ENCODE data around the gene ZNF470. TPM values are rescaled to one million over a fixed set of nuclear protein-coding genes. Genes with fewer than 3 reads are reported as not detected.

Gene ZNF470
- total RNA-seq, 1 donor from 2014 or later, result 6.5 TPM

DNA sequence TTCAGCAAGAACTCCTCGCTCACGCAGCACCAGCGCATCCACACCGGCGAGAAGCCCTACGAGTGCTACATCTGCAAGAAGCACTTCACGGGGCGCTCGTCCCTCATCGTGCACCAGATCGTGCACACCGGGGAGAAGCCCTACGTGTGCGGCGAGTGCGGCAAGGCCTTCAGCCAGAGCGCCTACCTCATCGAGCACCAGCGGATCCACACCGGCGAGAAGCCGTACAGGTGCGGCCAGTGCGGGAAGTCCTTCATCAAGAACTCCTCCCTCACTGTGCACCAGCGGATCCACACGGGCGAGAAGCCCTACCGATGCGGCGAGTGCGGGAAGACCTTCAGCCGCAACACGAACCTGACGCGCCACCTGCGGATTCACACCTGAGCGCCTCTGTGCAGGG is 55.1 kb downstream of the ZNF470 start:
- H3K9me3 Mint-ChIP-seq, result peaks cover 19% of the 10 kb centered on the region
- no peak overlapping the region for H3K27ac Mint-ChIP-seq

DNA sequence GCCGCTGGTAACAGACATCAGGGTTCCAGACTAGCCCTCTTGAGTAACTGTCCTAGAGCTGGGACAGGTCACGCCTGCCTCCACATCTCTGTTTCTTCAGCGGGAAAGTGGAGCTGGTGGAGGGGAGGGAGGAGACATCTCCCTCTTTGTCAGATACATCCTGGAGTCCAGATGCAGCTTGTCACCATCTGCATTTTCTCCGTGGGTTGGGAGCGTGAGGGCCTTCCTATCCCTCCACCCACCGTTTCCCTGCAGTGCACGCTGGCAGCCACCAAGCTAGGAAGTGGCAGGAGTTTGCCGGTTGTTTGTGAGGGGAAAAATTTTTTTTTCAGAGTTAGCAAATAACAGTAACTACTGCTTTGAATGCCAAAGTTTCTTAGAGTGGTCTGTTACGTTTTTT is 55.7 kb downstream of the ZNF470 start:
- H3K9me3 Mint-ChIP-seq, result peaks cover 15% of the 10 kb centered on the region
- no peak overlapping the region for H3K4me3 Mint-ChIP-seq
- H3K4me1 Mint-ChIP-seq (ENCODE audit: unreplicated experiment), result no peaks in the 10 kb centered on the region
- DNase-seq (ENCODE audit: extremely low spot score, unreplicated experiment), result no peak
- no peaks in the 10 kb centered on the region for H3K27me3 Mint-ChIP-seq
- H3K36me3 Mint-ChIP-seq, result peaks cover 54% of the 10 kb centered on the region
- H3K27ac Mint-ChIP-seq, result no peak overlapping the region
- TF ChIP-seq, protein P1, sequence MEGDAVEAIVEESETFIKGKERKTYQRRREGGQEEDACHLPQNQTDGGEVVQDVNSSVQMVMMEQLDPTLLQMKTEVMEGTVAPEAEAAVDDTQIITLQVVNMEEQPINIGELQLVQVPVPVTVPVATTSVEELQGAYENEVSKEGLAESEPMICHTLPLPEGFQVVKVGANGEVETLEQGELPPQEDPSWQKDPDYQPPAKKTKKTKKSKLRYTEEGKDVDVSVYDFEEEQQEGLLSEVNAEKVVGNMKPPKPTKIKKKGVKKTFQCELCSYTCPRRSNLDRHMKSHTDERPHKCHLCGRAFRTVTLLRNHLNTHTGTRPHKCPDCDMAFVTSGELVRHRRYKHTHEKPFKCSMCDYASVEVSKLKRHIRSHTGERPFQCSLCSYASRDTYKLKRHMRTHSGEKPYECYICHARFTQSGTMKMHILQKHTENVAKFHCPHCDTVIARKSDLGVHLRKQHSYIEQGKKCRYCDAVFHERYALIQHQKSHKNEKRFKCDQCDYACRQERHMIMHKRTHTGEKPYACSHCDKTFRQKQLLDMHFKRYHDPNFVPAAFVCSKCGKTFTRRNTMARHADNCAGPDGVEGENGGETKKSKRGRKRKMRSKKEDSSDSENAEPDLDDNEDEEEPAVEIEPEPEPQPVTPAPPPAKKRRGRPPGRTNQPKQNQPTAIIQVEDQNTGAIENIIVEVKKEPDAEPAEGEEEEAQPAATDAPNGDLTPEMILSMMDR (conservative IDR thresholded peaks at IDR 0.05), result no peak

More for the DNA sequence above, 55.1 kb downstream of the ZNF470 start:
- no peaks in the 10 kb centered on the region for H3K4me1 Mint-ChIP-seq (ENCODE audit: unreplicated experiment)
- H3K4me3 Mint-ChIP-seq, result no peak overlapping the region
- TF ChIP-seq, protein P1 (conservative IDR thresholded peaks at IDR 0.05), result no peak
- H3K36me3 Mint-ChIP-seq, result peaks cover 61% of the 10 kb centered on the region
- no peak for DNase-seq (ENCODE audit: extremely low spot score, unreplicated experiment)
- no peaks in the 10 kb centered on the region for H3K27me3 Mint-ChIP-seq

DNA sequence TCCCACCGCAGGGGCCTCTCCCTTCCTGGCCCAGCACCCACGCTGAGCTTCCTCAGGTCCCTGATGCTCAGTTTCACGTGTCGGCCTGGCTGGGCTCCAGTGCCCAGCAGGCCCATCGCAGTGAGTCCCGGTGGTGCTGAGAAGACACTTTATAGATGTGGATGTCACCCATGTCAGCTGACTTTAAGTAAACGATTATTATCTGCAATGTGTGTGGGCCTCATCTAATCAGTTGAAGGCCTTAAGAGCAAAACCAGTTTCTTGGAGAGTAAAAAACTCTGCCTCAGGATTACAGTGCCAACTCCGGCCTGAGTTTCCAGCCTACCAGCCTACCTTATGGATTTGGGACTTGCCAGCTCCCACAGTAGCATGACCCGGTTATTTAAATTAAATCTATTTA is 58.4 kb downstream of the ZNF470 start:
- DNase-seq (ENCODE audit: extremely low spot score, unreplicated experiment), result no peak
- Mint-ChIP-seq H3K36me3 (peaks cover 44% of the 10 kb centered on the region), H3K4me1 (ENCODE audit: unreplicated experiment) (no peaks in the 10 kb centered on the region), H3K4me3 (no peak overlapping the region), H3K9me3 (peaks cover 17% of the 10 kb centered on the region), H3K27ac (no peak overlapping the region), H3K27me3 (no peaks in the 10 kb centered on the region)
- TF ChIP-seq, protein P1 (conservative IDR thresholded peaks at IDR 0.05), result no peak

DNA sequence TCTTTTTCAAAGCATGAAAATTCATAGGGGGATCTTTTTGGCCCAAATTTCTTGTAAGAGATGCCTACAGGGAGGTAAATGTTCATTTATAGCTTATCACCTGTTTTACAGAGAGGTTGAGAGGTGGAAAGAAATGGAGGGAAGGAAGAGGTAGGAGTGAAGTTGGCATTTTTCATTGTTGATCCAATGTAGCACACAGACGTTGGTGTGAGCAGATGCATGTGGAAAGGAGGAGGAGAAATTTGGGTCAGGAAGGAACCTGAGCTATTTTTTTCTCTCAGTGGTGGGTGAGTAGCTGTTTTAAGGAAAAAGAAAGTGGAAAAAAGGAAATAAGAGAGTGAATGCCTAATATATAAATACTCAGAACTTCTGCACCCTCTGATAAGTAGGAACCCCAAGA is 65.8 kb downstream of the ZNF470 start:
- H3K4me3 Mint-ChIP-seq, result no peak overlapping the region

DNA sequence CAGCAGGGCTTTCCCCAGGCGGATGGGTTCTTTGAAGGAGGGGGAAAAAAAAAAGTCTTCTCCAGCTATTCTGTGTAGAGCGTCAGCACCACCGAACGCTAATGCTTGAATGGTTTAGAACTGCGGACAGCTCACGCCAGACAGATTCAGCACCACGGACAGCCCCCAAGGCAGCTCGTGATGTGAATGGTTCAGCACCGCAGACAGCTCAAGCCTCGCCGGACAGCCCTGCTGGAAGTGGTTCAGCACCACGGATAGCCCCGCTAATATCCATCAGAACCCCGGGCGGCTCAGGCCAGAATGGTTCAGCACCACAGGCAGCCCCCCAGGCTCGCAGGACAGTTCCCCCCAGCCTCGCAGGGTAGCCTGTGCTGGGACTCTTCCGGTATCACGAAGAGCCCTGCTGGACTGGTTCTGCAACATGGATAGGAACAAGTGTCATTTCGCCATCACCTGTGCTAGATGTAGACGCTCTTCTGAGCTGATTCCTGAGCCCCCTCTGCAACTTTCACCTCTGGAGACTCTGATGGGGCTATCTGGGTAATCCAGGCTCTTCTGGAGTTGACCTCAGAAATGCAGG is 70.8 kb downstream of the ZNF470 start:
- TF ChIP-seq, protein P1 (conservative IDR thresholded peaks at IDR 0.05), result no peak
- no peak overlapping the region for H3K4me3 Mint-ChIP-seq
- H3K9me3 Mint-ChIP-seq, result peaks cover 17% of the 10 kb centered on the region
- no peak overlapping the region for H3K27ac Mint-ChIP-seq
- H3K36me3 Mint-ChIP-seq, result peaks cover 7% of the 10 kb centered on the region
- DNase-seq (ENCODE audit: extremely low spot score, unreplicated experiment), result peak; percentile 79
- H3K27me3 Mint-ChIP-seq, result no peaks in the 10 kb centered on the region
- H3K4me1 Mint-ChIP-seq (ENCODE audit: unreplicated experiment), result no peaks in the 10 kb centered on the region

More for the DNA sequence above, 65.8 kb downstream of the ZNF470 start:
- TF ChIP-seq, protein P1 (conservative IDR thresholded peaks at IDR 0.05), result no peak
- H3K36me3 Mint-ChIP-seq, result peaks cover 5% of the 10 kb centered on the region
- DNase-seq (ENCODE audit: extremely low spot score, unreplicated experiment), result no peak
- no peak overlapping the region for H3K27ac Mint-ChIP-seq
- no peaks in the 10 kb centered on the region for H3K4me1 Mint-ChIP-seq (ENCODE audit: unreplicated experiment)
- H3K27me3 Mint-ChIP-seq, result no peaks in the 10 kb centered on the region
- peaks cover 22% of the 10 kb centered on the region for H3K9me3 Mint-ChIP-seq

Other genes starting within 250 kb of the ZNF470 start
- 3.7 TPM in 2 replicates for gene ZNF582, start 173.9 kb upstream of the ZNF470 start, total RNA-seq (ENCODE audit: low replicate concordance)
- gene ZNF583, start 163.1 kb upstream of the ZNF470 start, total RNA-seq (ENCODE audit: low replicate concordance), result 5.8 and 11.5 TPM in 2 replicates
- 0.10 TPM in 1 of 2 replicates, not detected in the other for gene ZNF667, start 90.1 kb upstream of the ZNF470 start, total RNA-seq (ENCODE audit: low replicate concordance)
- 0.05 TPM in 1 of 2 replicates, not detected in the other for gene ZNF471, start 59.6 kb upstream of the ZNF470 start, total RNA-seq (ENCODE audit: low replicate concordance)
- gene ZFP28, start 28.5 kb upstream of the ZNF470 start, total RNA-seq (ENCODE audit: low replicate concordance), result 6.2 and 7.2 TPM in 2 replicates
- gene ZNF71, start 27.8 kb downstream of the ZNF470 start, total RNA-seq (ENCODE audit: low replicate concordance), result 10.4 and 15.8 TPM in 2 replicates
- gene SMIM17, start 75.7 kb downstream of the ZNF470 start, total RNA-seq (ENCODE audit: low replicate concordance), result 0.43 and 1.1 TPM in 2 replicates
- 0.12 and 0.74 TPM in 2 replicates for gene ZNF835, start 104.3 kb downstream of the ZNF470 start, total RNA-seq (ENCODE audit: low replicate concordance)